Nephron (organoid): ENCODE measurements around the gene KAZN.
A peak's percentile ranks its signal among the peaks of the same experiment; 100 is the strongest.

Experiments
- H3K27ac Mint-ChIP-seq, 3 experiments: 2 replicates each; pipeline ENCODE4 v1.8.0; 2020; ENCODE audit warnings: mixed read lengths in 3 of 3, mild to moderate bottlenecking in 2 of 3, moderate library complexity in 1 of 3
- H3K27me3 Mint-ChIP-seq: 2 replicates; pipeline ENCODE4 v1.8.0; 2021; ENCODE audit warnings: low read depth, mild to moderate bottlenecking, moderate library complexity, mixed read lengths
- H3K36me3 Mint-ChIP-seq: 2 replicates; pipeline ENCODE4 v1.8.0; 2020; ENCODE audit warnings: low read depth, mixed read lengths
- H3K4me1 Mint-ChIP-seq: 2 replicates; pipeline ENCODE4 v1.8.0; 2020; ENCODE audit warnings: mixed read lengths
- H3K4me3 Mint-ChIP-seq, 3 experiments: 2 replicates each; pipeline ENCODE4 v1.8.0; 2020; ENCODE audit warnings: mild to moderate bottlenecking in 3 of 3, mixed read lengths in 3 of 3, moderate library complexity in 2 of 3
- H3K9me3 Mint-ChIP-seq: 2 replicates; pipeline ENCODE4 v1.8.0; 2020; ENCODE audit warnings: mixed read lengths
- CTCF ChIP-seq, 3 experiments: fragments of 200-600 bp; sonication (generic); IDR thresholded peaks; one replicate each; pipeline ENCODE4 v1.5.0; 2021; ENCODE audit warnings: antibody characterized with exemption in 3 of 3; ENCODE audit not compliant: unreplicated experiment in 3 of 3

Gene KAZN

DNA sequence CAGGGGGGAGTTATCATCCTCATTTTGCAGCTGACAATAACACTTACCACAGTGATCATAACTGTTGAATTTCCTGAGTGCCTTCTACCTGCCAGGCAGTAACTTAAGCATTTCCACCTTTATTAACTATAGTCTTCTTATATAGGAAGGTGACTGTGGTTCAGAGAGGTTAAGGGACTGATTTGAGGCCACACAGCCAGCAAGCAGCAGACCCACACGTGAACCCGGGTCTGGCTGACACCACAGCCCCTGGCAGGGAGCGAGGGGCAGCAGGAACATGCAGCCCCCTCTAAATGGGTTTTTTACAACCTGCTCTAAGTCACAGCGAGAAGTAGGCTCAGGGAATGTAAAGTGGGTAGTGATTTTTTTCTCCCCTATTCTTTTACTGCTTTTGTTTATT is 248.2 kb downstream of the KAZN start:
- peaks cover 23% of the 10 kb centered on the region for H3K36me3 Mint-ChIP-seq
- H3K27ac Mint-ChIP-seq: no peak overlapping the region
- H3K9me3 Mint-ChIP-seq: peaks cover 21% of the 10 kb centered on the region
- H3K4me3 Mint-ChIP-seq: no peak overlapping the region
- no peak for TF ChIP-seq CTCF (IDR thresholded peaks at IDR 0.05; ENCODE audit: unreplicated experiment in 3 of 3)
- H3K27me3 Mint-ChIP-seq: no peaks in the 10 kb centered on the region
- H3K4me1 Mint-ChIP-seq: peaks cover 17% of the 10 kb centered on the region

DNA sequence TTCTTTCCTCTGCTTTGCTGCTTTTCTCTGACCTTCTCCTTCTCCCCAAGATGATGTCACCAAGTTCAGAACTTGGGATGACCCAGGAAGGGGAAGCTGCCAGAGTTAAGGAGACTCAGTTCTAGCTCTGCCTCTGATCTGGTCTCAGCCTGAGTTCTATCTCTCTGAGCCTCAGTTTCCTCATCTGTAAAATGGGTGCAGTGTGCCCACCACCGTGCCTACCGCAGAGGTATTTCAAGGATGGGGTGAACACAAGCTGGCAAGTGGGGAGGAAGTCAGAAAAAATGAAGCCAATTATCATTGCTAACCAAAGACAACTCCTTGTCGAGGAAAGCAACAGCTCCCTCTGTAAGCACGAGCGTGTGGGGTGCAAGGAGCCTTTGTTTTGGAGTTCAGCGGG is 249.7 kb downstream of the KAZN start:
- Mint-ChIP-seq H3K9me3 (peaks cover 9% of the 10 kb centered on the region), H3K36me3 (peaks cover 10% of the 10 kb centered on the region), H3K27ac (no peak overlapping the region), H3K4me3 (no peak overlapping the region), H3K27me3 (peaks cover 3% of the 10 kb centered on the region), H3K4me1 (peaks cover 17% of the 10 kb centered on the region)
- TF ChIP-seq CTCF (IDR thresholded peaks at IDR 0.05; ENCODE audit: unreplicated experiment in 3 of 3): no peak

DNA sequence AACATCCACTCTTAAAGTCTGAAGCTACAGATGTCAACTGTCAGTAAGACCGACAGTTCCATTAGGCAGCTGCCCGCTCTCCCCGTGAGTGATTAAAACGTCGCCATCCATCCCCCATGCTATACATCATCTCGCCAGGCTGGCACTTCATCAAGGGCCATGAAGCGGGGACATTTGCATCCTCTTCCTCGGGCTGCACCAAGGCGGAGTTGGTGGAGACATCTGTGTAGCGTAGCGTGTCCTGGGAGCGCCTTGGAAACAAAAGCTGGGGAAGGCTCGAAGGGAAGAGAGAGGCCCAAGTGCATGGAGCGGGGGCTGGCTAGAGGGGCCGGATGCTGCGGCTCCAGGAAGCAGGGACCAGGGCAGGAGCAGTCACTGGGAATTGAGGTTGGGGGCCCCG is 250.1 kb downstream of the KAZN start:
- H3K4me3 Mint-ChIP-seq: no peak overlapping the region

GRCh38 chr1:14849038-14849437 is 250.6 kb downstream of the KAZN start:
- H3K27me3 Mint-ChIP-seq: peaks cover 3% of the 10 kb centered on the region
- H3K36me3 Mint-ChIP-seq: peaks cover 4% of the 10 kb centered on the region
- peak overlapping the region in 1 of 3 experiments; percentile 74 for H3K27ac Mint-ChIP-seq
- H3K4me1 Mint-ChIP-seq: peaks cover 17% of the 10 kb centered on the region
- TF ChIP-seq CTCF (IDR thresholded peaks at IDR 0.05; ENCODE audit: unreplicated experiment in 3 of 3): no peak
- H3K9me3 Mint-ChIP-seq: peaks cover 4% of the 10 kb centered on the region
- no peak overlapping the region for H3K4me3 Mint-ChIP-seq

More for the DNA sequence above, 250.1 kb downstream of the KAZN start:
- H3K27ac Mint-ChIP-seq: no peak overlapping the region
- H3K9me3 Mint-ChIP-seq: peaks cover 8% of the 10 kb centered on the region
- H3K36me3 Mint-ChIP-seq: peaks cover 9% of the 10 kb centered on the region
- no peak for TF ChIP-seq CTCF (IDR thresholded peaks at IDR 0.05; ENCODE audit: unreplicated experiment in 3 of 3)
- peaks cover 3% of the 10 kb centered on the region for H3K27me3 Mint-ChIP-seq
- peaks cover 17% of the 10 kb centered on the region for H3K4me1 Mint-ChIP-seq

GRCh38 chr1:14850563-14850962 is 252.1 kb downstream of the KAZN start:
- Mint-ChIP-seq H3K36me3 (no peaks in the 10 kb centered on the region), H3K27ac (no peak overlapping the region), H3K9me3 (no peaks in the 10 kb centered on the region), H3K4me3 (no peak overlapping the region), H3K4me1 (peaks cover 17% of the 10 kb centered on the region), H3K27me3 (peaks cover 14% of the 10 kb centered on the region)
- TF ChIP-seq CTCF (IDR thresholded peaks at IDR 0.05; ENCODE audit: unreplicated experiment in 3 of 3): peak in 2 of 3 experiments; percentile 22 to 28

- no peaks in the 10 kb centered on the region for H3K9me3 Mint-ChIP-seq
- peaks cover 11% of the 10 kb centered on the region for H3K4me1 Mint-ChIP-seq
- H3K27ac Mint-ChIP-seq: no peak overlapping the region
- no peak for TF ChIP-seq CTCF (IDR thresholded peaks at IDR 0.05; ENCODE audit: unreplicated experiment in 3 of 3)
- H3K36me3 Mint-ChIP-seq: no peaks in the 10 kb centered on the region
- no peak overlapping the region for H3K4me3 Mint-ChIP-seq
- peaks cover 18% of the 10 kb centered on the region for H3K27me3 Mint-ChIP-seq
Observed at GRCh38 chr1:14851760-14852159, 253.3 kb downstream of the KAZN start.
